T-helper 2 cell treated with Interferon-gamma antibody and Interleukin-4, amounts not matched to agents 5 μg/mL and 100 μg/mL, for 36 hours (primary cell): Measurements from ENCODE around the gene DCAF8L2.
"Not testable (repeated sequence)": the region's sequence is repeated elsewhere in the genome, so short reads cannot be mapped to it uniquely, and the experiment has no call there.

ENCODE experiments used
- DNase-seq: peaks from one replicate; pipeline ENCODE4 v3.0.0; 2021; ENCODE audit warnings: low spot score
- H3K27ac Mint-ChIP-seq: one replicate; pipeline ENCODE4 v1.8.0; 2021; ENCODE audit warnings: mild to moderate bottlenecking, mixed read lengths
- H3K27me3 Mint-ChIP-seq: one replicate; pipeline ENCODE4 v1.8.0; 2021; ENCODE audit warnings: low read depth, mixed read lengths
- H3K36me3 Mint-ChIP-seq: one replicate; pipeline ENCODE4 v1.8.0; 2021; ENCODE audit warnings: low read depth, mixed read lengths
- H3K4me1 Mint-ChIP-seq: one replicate; pipeline ENCODE4 v1.8.0; 2021; ENCODE audit warnings: low read depth, mixed read lengths
- H3K4me3 Mint-ChIP-seq: one replicate; pipeline ENCODE4 v1.8.0; 2022; ENCODE audit warnings: mild to moderate bottlenecking, moderate library complexity, mixed read lengths
- H3K9me3 Mint-ChIP-seq: one replicate; pipeline ENCODE4 v1.8.0; 2021; ENCODE audit warnings: mixed read lengths

DCAF8L2 gene

DNA sequence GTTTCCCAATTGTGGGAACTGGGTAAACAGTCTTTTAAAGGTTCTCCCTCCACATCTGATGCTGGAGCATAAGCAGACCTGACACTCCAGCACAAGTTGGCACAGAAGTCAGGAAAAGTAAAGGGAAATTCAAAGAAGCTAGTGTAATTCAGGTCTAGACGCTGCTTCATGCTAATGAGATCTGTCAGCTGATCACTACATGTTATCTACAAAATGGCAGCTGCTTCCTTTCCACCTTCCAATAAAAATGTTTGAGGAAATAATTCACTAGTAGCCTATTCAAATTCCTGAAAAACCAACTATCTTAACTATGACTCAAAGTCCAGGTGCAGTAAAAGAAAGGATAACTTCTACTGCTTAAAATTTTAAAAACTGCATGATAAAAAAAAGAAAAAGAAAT lies 29.3 kb downstream of the DCAF8L2 start:
- no peak for DNase-seq
- Mint-ChIP-seq H3K4me1 (no peaks in the 10 kb centered on the region), H3K36me3 (no peaks in the 10 kb centered on the region), H3K4me3 (no peak overlapping the region), H3K27me3 (no peaks in the 10 kb centered on the region), H3K27ac (no peak overlapping the region), H3K9me3 (no peaks in the 10 kb centered on the region)

DNA sequence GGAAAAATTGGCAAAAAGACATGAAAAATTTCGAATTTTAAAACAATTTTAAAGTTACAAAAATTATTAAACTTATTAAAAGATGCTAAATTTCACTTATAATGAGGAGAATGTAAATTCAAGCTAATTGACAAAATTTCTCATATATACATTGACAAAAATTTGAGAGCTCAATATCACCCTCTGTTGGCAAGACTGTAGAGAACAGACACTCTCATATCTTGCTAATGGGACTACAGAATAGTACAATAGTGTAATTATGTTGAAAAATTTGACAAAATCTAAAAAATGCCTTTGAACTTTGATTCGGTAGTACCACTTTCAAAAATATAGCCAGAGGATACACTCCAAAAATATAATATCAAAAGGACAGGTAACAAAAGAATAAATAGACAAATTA lies 29.8 kb downstream of the DCAF8L2 start:
- H3K4me1 Mint-ChIP-seq, result no peaks in the 10 kb centered on the region
- no peaks in the 10 kb centered on the region for H3K27me3 Mint-ChIP-seq
- no peak for DNase-seq
- H3K27ac Mint-ChIP-seq, result no peak overlapping the region
- H3K9me3 Mint-ChIP-seq, result no peaks in the 10 kb centered on the region
- H3K36me3 Mint-ChIP-seq, result no peaks in the 10 kb centered on the region
- H3K4me3 Mint-ChIP-seq, result no peak overlapping the region

DNA sequence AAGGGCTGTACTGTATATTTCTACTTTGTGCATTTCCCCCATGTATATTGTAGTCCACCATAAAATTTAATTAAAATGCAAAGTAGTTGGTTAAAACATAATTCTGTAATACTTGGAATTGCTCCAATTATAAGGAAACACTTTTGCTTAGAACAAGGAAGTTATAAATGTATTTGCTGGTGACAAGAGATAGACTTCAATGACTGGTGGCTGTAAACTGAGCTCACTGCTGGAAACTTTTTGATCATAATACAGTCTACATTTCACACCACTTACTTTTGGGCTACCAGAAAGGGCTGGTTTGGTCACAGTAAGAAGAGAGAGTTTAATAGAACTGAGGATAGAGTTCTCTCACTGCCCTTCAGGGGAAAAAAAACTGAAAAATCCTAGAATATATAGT lies 32.7 kb downstream of the DCAF8L2 start:
- DNase-seq, result no peak
- no peaks in the 10 kb centered on the region for H3K9me3 Mint-ChIP-seq
- H3K27me3 Mint-ChIP-seq, result no peaks in the 10 kb centered on the region
- no peak overlapping the region for H3K27ac Mint-ChIP-seq
- no peaks in the 10 kb centered on the region for H3K36me3 Mint-ChIP-seq
- no peaks in the 10 kb centered on the region for H3K4me1 Mint-ChIP-seq
- no peak overlapping the region for H3K4me3 Mint-ChIP-seq

DNA sequence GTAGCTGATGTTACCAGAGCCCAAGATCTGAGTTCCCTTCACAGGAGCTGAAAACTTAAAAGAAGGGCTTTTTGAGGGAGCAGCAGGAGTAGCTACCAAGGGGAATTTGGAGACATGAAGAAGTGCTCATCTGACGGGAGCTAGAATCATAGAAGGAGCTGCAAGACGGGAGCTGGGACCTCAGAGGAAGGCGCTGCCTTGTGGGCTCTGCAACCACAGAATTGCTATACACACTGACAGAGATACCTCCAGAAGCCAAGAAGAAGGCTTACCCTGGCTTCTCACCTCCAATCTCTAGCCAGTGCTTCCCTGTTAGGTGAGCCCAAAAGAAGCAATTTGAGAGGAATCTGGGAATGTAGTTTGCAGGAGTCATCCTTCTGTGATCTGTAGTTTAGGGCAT lies 35.9 kb downstream of the DCAF8L2 start:
- Mint-ChIP-seq H3K27ac (no peak overlapping the region), H3K27me3 (no peaks in the 10 kb centered on the region), H3K36me3 (no peaks in the 10 kb centered on the region), H3K9me3 (peaks cover 4% of the 10 kb centered on the region), H3K4me1 (no peaks in the 10 kb centered on the region), H3K4me3 (no peak overlapping the region)
- DNase-seq, result no peak

DNA sequence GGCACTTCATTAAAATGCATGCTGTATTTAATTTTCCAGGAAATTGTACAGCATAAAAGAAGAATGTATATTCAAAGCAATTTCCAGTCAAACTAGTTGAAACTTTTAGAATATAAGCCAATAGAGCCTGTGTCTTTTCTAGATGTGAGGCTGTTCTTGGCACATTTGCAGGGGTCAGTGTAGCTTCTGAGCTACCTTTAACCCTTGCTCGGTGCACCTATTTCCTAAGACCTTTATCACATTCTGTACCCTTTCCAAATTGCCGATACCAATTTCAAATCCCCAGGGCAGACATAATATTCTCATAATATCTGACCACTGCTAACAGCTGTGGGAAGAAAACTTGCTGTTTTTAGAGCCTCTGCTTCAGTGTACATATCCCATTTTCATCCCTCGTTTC lies 43.2 kb downstream of the DCAF8L2 start:
- H3K27ac Mint-ChIP-seq, result no peak overlapping the region
- H3K4me1 Mint-ChIP-seq, result no peaks in the 10 kb centered on the region
- H3K4me3 Mint-ChIP-seq, result no peak overlapping the region

DNA sequence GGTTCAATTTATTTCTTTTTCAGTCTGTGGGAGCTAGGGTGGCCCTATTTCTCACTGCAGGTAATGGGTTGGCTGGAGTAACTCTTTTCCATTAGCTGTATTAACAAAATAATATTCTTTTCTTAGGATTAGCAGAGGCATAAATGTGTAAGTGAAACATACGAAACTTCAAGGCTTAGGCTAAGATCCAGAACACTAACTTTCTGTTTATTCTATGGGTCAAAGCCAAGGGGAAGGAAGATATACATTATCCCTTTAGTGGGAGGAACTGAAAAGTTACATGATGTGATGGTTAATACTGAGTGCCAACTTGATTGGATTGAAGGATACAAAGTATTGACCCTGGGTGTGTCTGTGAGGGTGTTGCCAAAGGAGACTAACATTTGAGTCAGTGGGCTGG lies 66.4 kb downstream of the DCAF8L2 start:
- Mint-ChIP-seq H3K27me3 (no peaks in the 10 kb centered on the region), H3K36me3 (no peaks in the 10 kb centered on the region), H3K27ac (no peak overlapping the region), H3K9me3 (no peaks in the 10 kb centered on the region), H3K4me3 (no peak overlapping the region), H3K4me1 (no peaks in the 10 kb centered on the region)
- DNase-seq, result no peak

More for the DNA sequence above, 43.2 kb downstream of the DCAF8L2 start:
- Mint-ChIP-seq H3K9me3 (peaks cover 7% of the 10 kb centered on the region), H3K27me3 (no peaks in the 10 kb centered on the region), H3K36me3 (no peaks in the 10 kb centered on the region)
- DNase-seq, result no peak

DNA sequence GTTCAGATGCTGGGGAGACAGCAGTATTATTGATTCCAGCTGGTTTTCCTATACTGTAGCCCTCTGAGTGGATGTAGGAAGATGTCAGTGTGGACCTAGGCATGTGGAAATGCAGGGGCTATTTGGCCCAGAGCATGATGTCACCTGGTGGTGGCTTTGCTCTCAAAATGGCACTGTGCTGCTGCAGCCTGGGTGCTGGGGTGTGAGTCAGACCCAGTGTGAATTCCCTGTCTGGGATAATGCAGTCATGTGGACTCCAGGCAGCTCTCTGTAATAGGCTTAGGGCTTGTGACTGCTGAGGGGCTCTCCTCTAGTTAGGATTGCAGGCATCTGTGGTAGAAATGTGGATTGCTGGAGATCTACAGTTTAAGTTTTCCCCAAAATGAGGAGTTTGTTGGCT lies 70.7 kb downstream of the DCAF8L2 start:
- Mint-ChIP-seq H3K4me1 (no peaks in the 10 kb centered on the region), H3K9me3 (no peaks in the 10 kb centered on the region), H3K27me3 (no peaks in the 10 kb centered on the region), H3K4me3 (no peak overlapping the region), H3K27ac (no peak overlapping the region), H3K36me3 (no peaks in the 10 kb centered on the region)
- no peak for DNase-seq

DNA sequence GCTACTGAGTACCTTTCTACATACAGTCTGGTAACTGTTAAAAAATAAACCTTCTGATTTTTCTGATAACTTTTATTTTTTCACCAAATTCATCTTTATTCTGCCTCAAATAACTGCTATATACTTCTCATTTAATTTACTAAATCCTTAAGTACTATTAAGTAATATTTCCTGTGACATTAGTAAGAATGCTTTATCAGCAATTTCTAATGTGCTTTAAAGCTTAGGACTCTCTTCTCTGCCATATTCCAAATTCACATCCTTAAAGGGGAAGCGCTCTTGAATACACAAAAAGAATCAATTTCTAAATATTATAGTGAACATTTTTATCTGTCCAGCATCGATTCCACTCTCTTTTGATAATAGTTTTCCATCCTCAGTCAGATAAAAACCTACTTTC lies 81.1 kb downstream of the DCAF8L2 start:
- Mint-ChIP-seq H3K36me3 (no peaks in the 10 kb centered on the region), H3K9me3 (peaks cover 3% of the 10 kb centered on the region), H3K27ac (no peak overlapping the region), H3K27me3 (no peaks in the 10 kb centered on the region), H3K4me1 (no peaks in the 10 kb centered on the region), H3K4me3 (no peak overlapping the region)
- DNase-seq, result no peak

DNA sequence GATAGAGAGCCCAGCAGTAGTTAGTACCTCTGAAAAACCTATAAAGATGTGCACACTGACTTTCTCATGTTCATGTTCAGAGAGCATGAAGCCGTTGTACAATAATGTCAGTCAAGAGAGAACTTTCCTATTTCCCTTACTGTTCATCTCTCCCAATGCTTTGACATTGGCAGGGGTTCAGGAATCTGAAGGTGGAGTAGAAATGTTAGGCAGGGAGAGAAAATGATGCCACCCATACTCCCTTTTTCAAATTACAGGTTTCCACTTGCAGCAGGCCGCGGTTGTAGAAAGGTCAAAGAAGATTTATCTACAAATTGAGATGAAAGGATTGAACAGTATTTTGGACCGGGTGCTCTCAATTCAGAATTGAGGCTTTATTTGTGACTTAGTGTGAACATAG lies 84.3 kb downstream of the DCAF8L2 start:
- Mint-ChIP-seq H3K27ac (no peak overlapping the region), H3K4me1 (no peaks in the 10 kb centered on the region), H3K4me3 (no peak overlapping the region), H3K9me3 (peaks cover 4% of the 10 kb centered on the region), H3K27me3 (no peaks in the 10 kb centered on the region), H3K36me3 (no peaks in the 10 kb centered on the region)
- DNase-seq, result no peak

DNA sequence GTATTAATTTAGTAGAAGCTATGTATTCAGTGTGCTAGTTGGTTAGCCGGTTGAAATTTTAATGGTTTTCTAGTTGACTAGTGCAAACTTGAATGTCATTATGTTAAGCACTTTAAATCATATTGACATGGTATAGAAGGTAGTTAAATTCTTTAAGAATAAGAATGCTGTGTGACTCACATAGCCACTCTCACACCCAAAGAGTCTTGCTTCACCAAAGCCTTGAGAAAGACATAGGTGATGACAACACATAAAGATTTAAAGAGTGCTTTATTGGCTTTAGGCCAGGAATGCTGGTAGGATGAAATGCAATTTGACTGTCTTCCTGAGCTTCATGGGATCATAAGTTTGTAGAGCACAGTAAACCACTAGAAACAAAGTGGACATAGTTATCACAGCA lies 85.3 kb downstream of the DCAF8L2 start:
- H3K27me3 Mint-ChIP-seq, result no peaks in the 10 kb centered on the region
- H3K27ac Mint-ChIP-seq, result no peak overlapping the region
- no peaks in the 10 kb centered on the region for H3K36me3 Mint-ChIP-seq

DNA sequence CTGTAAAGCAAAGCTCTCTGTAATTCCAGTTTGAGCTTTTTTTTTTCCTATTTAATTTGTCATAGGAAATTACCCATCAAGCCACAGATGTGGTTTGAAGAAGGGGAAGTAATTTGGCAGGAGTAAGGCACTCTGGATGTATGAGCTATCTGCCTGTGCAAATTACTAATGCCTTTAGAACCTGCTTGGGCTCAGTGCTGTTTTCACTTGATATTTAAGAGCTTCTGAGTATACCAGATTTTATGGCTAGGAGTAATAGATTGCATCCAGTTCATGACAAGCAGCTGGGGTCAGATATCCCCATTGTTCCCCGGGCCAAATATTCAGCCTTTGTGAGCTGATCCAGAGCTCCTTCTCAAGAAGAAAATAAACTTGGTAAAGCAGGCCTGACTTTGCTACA lies 89.1 kb downstream of the DCAF8L2 start:
- H3K9me3 Mint-ChIP-seq, result peaks cover 4% of the 10 kb centered on the region
- no peak for DNase-seq
- H3K27ac Mint-ChIP-seq, result no peak overlapping the region
- H3K4me3 Mint-ChIP-seq, result no peak overlapping the region
- H3K36me3 Mint-ChIP-seq, result no peaks in the 10 kb centered on the region
- no peaks in the 10 kb centered on the region for H3K27me3 Mint-ChIP-seq
- H3K4me1 Mint-ChIP-seq, result no peaks in the 10 kb centered on the region

More for the DNA sequence above, 85.3 kb downstream of the DCAF8L2 start:
- Mint-ChIP-seq H3K9me3 (peaks cover 4% of the 10 kb centered on the region), H3K4me1 (no peaks in the 10 kb centered on the region), H3K4me3 (no peak overlapping the region)
- no peak for DNase-seq

DNA sequence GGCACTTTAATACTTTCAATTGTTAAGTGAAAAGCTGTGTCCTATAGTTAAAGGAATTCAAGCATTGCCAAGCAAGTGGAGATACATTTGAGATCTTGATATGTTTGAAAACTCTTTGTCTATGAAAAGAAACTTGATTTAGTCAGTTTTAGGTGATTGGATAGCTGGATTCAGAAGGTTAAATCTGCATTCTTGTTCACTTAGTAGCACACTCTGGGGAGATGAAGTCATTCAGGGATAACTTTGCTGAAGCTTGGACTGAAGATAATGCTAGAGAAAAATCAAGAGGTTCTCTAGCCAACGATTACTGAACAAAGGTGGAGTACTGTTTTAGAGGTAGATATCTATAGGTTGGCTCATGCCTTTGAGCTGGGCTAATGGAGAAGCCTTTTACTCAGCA lies 90.6 kb downstream of the DCAF8L2 start:
- no peak for DNase-seq
- Mint-ChIP-seq H3K27me3 (no peaks in the 10 kb centered on the region), H3K9me3 (peaks cover 4% of the 10 kb centered on the region), H3K27ac (no peak overlapping the region), H3K4me1 (no peaks in the 10 kb centered on the region), H3K4me3 (no peak overlapping the region), H3K36me3 (no peaks in the 10 kb centered on the region)

DNA sequence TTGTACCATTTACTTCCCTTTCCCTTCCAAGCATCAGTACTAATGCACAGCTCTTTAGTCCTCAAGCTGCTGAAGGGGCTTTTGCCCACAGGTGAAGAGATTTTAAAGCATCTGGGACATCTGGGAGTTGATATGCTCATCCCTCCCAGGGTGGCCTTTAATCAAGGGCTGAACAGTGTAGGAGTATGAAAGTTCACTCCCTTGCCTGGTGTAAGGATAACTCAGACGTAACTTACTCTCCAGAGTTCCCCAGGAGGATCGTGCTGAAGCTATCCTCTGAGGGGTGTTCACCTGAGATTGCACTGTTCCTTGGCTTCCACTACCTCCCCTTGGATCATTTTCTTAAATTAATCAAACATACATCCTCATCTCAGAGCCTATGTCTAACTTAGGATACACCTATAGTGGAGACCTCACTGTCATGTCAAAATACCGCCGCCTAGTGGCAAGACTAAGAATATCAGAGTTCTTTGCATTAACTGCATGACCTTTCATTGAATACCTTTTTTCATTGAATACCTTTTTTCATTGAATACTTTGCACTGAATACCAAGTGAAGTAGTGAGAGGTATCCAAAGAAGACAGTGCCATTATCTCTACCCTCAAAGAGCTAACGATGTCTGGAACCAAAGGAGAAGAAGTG lies 93.5 kb downstream of the DCAF8L2 start:
- not testable (repeated sequence) for H3K9me3 Mint-ChIP-seq, H3K36me3 Mint-ChIP-seq, H3K4me1 Mint-ChIP-seq, H3K27ac Mint-ChIP-seq, H3K4me3 Mint-ChIP-seq, H3K27me3 Mint-ChIP-seq
- peak; percentile 3 for DNase-seq

DNA sequence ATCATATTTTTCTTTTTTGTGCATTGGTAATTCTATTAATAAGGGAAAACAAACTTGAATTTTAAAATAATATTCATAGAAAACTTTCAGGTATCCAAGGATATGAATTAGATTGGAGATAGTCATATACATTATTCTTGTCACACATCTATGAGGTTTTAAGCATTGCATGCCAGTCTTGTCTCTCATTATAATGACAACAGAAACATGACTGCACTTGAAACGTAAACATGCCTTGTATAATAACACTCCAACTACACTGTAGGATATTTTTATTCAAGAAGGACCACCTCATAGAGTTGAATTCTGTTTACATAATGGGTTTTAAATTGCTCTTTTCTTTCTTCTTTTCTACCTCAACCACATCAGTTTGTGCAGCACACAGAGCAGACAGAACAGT lies 104.5 kb downstream of the DCAF8L2 start:
- no peaks in the 10 kb centered on the region for H3K36me3 Mint-ChIP-seq
- no peaks in the 10 kb centered on the region for H3K9me3 Mint-ChIP-seq
- no peak overlapping the region for H3K4me3 Mint-ChIP-seq
- DNase-seq, result no peak
- no peak overlapping the region for H3K27ac Mint-ChIP-seq
- no peaks in the 10 kb centered on the region for H3K4me1 Mint-ChIP-seq
- H3K27me3 Mint-ChIP-seq, result no peaks in the 10 kb centered on the region

DNA sequence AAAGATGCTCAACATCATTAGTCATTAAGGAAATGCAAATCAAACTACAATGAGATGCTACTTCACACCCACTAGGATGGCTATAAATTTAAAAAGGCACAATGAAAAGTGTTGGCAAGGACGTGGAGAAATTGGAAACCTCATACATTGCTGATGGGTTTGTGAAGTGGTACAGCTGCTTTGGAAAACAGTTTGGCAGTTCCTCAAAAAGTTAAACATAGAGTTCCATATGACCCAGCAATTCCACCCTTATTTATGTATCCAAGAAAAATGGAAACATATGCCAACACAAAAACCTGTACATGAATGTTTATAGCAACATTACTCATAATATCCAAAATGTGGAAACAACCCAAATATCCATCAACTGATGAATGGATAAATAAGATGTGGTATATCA lies 116.4 kb downstream of the DCAF8L2 start:
- DNase-seq, result no peak
- Mint-ChIP-seq H3K4me3 (no peak overlapping the region), H3K27me3 (no peaks in the 10 kb centered on the region), H3K27ac (no peak overlapping the region), H3K36me3 (no peaks in the 10 kb centered on the region), H3K4me1 (no peaks in the 10 kb centered on the region), H3K9me3 (peaks cover 6% of the 10 kb centered on the region)
